ENCODE measurements around the gene PNKP.

PNKP gene

GRCh38 chr19:49889687-49890348, 22.4 kb upstream of the PNKP start:
- DNase-seq, result peak; percentile 83

DNA sequence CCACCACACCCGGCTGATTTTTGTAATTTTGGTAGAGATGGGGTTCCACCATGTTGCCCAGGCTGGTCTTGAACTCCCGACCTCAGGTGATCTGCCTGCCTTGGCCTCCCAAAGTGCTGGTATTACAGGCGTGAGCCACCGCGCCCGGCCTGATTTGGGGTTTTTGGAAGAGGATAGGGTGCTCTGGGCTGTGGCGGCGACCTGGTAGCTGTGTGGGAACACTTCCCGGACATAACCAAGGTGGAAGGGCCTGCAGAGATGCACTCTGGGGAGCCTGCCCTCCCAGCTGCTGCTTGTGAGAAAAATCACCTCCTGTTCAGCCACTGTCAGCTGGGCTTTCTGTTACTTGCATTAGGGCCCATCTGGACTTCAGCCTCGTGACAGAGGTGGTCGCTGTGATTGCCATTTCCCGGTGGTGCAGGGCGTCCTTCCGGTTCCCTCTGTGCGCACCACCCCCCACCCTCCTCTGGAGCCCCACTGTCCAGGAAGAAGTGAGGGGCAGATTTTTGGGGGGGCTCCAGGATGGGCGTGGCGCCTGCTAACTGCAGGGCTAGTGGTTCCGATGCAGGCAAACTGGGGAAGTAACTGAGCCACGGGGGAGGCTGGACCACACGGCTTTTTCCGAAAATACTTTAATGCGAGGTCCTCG, 21.8 kb upstream of the PNKP start:
- DNase-seq, result no peak

DNA sequence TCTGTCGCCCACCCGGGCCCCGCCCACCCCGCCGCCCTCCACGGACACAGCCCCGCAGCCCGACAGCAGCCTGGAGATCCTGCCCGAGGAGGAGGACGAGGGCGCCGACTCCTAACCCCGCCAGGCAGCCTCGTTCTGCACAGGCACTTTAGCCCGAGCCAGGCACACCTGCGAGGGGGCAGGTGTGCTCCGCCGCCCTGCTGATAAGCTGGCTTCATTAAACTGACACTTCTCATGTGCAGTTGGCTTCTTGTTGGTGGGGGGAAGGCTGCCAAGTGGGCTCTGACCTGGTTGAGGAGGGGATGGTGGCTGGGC, 21.1 kb upstream of the PNKP start:
- no peak for DNase-seq

GRCh38 chr19:49887665-49888509, 20.5 kb upstream of the PNKP start:
- DNase-seq, result no peak

DNA sequence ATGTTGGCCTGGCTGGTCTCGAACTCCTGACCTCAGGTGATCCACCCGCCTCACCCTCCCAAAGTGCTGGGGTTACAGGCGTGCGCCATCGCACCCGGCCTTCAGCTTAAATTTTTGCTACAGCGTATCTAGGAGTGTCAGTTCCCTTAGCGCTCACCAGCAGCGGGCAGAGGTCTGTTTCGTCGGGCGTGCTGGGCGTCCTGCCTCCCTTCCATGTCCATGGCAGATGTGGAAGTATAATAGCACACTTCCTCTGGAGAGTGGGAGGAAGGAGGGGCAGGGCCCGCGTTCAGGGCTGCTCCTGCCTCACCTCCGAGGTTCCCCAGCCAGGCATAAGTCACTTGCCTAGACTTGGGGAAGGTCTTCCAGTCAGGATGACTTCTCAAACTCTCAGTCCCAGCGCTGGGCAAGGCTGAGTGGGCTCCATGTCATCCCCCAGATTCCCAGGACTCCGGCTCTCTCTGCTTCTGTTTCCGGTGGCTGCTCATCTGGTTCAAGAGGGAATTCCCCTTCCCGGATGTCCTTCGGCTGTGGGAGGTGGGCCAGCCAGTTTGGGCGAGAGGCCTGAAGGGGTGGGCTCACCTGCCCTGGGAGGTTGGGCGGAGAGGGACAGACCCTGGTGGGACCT, 19.8 kb upstream of the PNKP start:
- DNase-seq, result no peak

DNA sequence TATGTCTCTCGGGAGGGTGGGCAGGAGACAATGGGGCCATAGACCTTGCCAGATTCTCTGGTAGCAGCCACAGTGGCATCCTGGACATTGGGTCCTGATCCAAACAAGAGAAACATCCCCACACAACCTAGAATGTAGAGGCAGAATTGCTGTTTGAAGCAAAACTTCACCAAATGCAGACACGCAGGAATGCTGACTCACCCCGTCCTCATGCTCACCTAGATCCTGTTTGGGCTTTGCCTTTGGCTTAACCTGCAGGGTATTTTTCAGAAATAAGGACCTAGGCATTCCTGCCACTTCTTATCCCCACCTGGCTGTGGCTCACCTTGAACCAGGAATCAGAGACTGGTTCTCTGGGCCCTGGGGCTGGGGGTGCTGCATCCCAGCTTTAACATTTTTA, 17.4 kb upstream of the PNKP start:
- DNase-seq, result no peak

DNA sequence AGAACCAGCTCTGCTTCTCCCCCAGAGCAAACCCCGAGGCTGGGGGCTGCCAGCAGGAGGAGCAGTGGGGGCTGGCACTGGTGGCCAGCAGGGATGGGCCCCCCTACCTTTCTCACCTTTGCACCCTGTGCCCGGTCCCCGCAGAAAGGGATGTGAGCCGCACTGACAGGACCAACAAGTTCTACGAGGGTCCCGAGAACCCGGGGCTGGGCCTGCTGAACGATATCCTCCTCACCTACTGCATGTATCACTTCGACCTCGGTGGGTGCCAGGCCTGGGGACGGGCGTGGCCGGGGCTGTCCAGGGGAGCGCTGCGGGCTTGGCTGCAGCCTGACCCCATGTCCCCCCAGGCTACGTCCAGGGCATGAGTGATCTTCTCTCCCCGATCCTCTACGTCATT, 16.7 kb upstream of the PNKP start:
- no peak for DNase-seq

DNA sequence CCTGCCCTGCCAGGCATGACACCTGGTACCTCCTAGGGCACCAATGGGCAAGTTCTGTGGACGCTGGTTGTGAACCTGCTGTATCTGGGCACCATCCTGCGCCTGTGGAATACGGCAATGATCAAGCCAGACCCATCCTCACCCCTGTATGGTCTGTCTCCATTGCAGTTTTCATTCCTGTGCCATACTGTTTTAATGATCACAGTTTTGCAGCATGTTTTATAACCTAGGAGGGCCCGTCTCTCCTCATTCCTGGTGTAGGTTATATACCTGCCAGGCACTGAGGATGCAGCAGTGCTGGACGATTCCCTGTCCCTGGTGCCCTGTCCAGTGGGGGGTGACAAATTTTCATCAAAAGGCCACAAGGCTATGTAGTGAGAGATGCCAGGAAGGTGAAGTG, 15.7 kb upstream of the PNKP start:
- no peak for DNase-seq

GRCh38 chr19:49882643-49883042, 15.3 kb upstream of the PNKP start:
- DNase-seq, result no peak

GRCh38 chr19:49881672-49882394, 14.5 kb upstream of the PNKP start:
- DNase-seq, result no peak

- DNase-seq, result no peak
Observed at GRCh38 chr19:49881186-49881585, 13.8 kb upstream of the PNKP start.

DNA sequence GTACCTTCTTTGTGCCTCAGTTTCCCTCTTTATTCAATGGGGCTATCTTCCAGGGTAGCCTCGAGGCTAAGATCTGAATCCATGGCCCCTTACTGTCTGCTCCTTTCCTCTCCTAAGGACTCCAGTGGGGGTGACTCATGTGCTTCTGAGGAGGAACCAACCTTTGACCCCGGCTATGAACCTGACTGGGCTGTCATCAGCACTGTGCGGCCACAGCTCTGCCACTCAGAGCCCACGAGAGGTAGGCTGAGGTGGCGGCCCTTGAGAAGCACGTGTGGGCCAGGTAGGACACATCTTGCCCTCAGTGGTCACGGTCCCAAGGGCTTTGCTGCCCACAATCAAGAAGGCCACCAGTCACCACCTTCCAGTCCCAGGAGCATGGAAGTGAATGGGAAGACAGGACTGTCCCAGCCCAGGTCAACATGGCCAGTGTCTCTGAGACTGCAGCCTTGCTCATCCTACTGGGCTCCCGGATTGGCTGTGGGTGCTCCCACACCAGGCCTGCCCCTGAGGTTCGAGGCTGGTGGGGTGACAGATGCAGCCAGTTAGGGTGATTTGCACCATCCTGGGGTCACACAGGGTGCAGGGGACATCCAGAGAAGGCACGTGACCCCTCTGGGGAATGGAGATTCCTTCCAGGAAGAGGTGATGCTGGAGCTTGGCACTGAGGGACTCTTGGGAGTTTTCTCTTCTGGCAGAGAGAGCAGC, 12.9 kb upstream of the PNKP start:
- no peak for DNase-seq

- no peak for DNase-seq
Observed at GRCh38 chr19:49879243-49879963, 12.0 kb upstream of the PNKP start.

DNA sequence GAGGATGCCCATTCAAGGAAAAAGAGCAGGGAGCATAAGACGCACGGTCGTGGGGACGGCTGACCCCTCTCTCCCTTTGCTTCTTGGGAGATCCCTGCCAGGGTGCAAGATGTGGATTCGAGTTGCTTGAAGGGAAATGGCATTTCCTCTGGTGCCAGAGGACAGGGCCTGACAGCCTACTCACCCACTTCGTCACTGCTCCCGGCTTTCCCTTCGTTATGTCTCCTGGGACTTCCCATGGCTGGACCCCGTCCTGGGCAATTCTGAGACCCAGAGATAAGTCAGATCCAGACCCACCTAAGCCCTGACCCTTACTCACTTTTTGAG, 11.3 kb upstream of the PNKP start:
- DNase-seq, result no peak

DNA sequence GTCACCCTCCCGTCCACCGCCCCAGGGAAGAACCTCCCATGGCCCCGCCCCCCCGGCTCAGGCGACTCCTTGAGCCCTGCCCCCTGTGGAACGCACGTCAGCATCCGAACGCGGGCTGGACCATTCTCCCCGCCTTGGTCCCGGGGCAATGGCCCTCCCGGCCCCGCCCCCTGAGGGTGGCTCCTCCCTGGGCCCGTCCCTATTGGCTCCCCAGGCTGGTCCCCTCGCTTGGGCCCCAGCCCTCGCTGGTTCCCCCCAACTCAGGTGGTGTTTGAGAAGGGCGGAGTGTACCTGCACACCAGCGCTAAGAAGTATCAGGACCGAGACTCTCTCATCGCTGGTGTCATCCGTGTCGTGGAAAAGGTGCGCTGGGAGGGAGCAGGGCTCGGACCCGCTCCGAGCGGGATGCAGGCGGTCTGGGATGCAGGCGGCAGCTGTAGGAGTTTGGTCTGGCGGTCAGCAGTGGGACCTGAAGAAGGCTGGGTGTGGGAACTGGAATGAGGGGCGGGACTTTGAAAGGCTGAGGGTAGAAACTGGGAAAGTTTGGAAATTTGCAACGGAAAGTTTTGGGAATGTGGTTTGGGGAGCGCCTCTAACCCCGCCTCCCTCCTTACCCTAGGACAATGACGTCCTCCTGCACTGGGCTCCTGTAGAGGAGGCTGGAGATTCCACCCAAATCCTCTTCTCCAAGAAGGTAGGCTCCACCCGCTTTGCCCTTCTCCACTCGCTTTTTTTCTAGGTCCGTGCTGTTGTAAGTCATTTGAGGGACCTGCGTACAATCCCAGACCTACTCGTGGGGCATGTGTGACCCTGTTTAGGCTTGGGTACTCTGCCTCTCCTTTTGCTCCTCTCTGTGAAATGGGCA, 10.7 kb upstream of the PNKP start:
- peak; percentile 100 for DNase-seq

GRCh38 chr19:49877020-49877878, 9.9 kb upstream of the PNKP start, which contains the start of the genes AKT1S1 and TBC1D17:
TSS of gene AKT1S1 (minus strand) at chr19:49877355. CDS start at chr19:49873295, 4,060 bp downstream.
TSS of gene TBC1D17 (plus strand) at chr19:49877702. CDS start at chr19:49877724, 22 bp downstream.
- DNase-seq, result peak; percentile 98

DNA sequence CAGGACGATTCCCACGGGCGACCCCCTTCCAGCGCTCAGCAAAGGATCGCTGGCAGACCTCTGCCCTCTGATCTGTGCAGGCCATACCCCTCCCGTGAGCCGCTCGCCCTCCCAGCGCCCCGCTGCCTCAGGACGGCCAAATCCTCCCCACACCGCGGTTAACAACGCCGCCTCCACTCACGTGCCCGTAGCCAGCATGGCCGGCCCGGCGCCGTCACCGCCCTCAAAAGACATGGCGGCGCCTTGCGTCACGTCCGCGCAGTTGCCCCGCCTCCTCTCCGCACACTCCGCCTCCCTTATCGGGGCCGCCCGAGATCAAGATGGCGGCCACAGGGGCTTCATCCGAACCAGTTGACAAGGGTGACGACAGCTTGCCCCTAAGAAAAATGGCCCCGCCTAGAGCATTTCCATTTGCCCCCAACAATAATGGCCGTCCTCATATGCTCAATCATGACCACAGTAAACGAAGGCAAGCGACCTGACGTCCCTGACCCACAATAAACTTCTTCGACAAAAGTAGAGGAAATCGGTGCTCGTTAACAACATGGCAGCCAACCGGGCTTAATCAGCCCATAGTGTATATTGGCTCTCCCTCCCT, 9.1 kb upstream of the PNKP start:
- DNase-seq, result peak; percentile 98

DNA sequence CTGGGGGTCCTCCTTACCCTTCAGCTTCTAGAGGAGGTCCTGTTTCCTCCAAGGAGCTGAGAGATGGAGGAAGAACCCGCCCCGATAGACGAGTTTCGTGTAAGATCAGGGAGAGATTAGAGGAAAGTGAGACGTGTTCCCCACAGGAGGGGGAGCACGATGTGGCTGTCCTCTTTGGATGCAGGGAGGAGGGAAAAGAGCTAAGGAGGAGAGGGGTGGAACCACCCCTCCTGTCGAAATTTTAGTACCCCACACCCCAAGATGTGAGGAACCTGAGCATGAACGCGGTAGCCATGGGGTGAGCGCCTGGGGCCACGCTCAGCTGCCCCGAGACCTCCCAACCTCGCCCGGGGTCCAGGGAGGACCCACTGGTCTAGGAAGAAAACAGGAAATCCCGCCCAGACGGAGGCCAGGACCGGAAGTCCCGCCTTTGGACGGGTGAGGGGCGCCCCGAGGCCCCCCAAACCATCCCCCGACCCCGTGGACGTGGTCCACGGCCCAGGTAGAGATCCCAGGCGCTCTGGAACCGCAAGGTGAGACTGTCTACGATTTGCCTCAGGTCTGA, 8.6 kb upstream of the PNKP start:
- peak; percentile 68 for DNase-seq

DNA sequence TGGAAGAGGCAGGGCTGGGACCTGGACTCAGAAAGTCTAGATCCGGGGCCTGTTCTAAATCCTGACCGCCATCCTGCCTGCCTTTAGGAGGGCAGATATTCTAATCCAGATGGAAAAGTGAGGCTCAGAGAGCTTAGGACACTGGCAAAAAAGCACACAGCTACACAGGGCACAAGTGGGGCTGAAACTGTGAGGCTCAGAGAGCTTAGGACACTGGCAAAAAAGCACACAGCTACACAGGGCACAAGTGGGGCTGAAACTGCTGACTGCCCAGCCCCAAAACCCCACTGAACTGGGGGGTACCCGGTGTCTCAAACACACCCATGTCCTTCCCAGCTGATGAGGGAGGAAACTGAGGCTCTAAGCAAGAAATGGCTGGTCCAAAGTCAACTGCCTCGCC, 7.8 kb upstream of the PNKP start:
- DNase-seq, result no peak

Data from stimulated activated CD4-positive, alpha-beta T cell treated with anti-CD3 and anti-CD28 coated beads, Interleukin-15, amount 100 ng/mL, for 24 hours (primary cell).